NK-92 treated with Interleukin-12 subunit alpha and Interleukin-12 subunit beta, amount 100 ng/mL, for 24 hours (cell line): Measurements from ENCODE around the gene TJP3.
A peak's percentile ranks its signal among the peaks of the same experiment; 100 is the strongest.
"Not testable (repeated sequence)": the region's sequence is repeated elsewhere in the genome, so short reads cannot be mapped to it uniquely, and the experiment has no call there.

Experiments
- DNase-seq: peaks from one replicate; lab custom pipeline; 2025; lab: John Stamatoyannopoulos, UW

TJP3 gene

DNA sequence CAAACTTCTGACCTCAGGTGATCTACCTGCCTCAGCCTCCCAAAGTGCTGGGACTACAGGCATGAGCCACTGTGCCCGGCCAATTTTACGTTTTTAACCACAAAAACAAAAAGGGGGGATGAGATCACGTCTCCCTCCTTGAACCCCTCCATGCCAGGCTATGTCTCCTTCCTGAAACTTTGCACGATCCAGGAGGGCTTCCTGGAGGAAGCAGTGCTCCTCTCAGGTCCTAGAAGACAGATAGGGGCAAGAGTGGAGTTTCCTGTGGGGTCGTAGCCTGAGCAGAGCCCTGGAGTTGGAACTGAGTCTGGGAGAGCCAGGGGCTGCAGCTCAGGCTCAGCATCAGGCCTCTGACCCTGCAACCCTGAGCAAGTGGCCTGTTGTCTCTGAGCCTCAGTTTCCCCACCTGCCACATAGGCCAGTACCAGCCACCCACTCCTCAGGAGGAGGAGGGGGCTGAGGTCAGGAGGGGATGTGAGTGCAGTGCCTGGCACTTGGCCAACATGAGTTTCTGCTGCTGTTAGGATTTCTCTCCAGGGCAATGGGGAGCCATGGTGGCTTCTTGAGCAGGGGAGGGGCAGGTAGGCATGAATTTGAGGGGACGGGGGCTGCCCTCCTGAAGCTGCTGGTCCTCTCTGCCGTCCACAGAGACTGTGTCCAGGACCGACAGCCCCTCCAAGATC lies 37.3 kb downstream of the TJP3 start:
- DNase-seq, result no peak

DNA sequence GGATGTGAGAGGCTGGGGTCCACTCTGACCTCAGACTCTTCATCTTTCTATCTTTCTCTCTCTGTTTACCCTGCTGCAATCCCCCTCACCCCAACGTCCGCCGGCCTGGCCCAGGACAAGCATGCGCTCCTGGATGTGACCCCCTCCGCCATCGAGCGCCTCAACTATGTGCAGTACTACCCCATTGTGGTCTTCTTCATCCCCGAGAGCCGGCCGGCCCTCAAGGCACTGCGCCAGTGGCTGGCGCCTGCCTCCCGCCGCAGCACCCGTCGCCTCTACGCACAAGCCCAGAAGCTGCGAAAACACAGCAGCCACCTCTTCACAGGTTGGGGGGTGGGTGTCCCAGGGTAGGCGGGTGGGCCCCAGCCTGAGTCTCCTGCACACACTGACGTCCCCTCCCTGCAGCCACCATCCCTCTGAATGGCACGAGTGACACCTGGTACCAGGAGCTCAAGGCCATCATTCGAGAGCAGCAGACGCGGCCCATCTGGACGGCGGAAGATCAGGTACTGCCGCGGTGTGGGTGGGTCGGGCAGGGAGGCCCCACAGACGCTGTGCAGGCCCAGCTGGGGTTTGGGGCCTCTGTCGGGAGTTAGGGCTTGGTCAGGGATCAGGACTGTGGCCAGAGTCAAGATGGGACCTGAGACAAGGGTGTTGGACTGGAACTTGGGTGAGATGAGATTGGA lies 38.3 kb downstream of the TJP3 start:
- no peak for DNase-seq

DNA sequence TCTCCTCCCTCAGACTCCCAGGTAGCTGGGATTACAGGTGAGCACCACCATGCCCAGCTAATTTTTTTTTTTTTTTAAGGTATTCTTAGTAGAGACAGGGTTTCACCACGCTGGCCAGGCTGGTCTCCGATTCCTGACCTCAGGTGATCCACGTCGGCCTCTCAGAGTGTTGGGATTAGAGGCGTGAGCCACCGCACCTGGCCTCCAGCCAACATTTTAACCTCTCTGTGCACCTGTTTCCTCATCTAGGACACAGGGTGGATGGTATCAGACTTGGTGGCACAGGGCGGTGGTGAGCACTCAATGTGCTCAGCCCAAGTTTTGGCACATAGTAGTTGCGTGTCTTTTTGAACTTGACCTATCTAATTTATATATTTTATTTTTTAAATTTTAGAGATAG lies 40.8 kb downstream of the TJP3 start:
- no peak for DNase-seq

DNA sequence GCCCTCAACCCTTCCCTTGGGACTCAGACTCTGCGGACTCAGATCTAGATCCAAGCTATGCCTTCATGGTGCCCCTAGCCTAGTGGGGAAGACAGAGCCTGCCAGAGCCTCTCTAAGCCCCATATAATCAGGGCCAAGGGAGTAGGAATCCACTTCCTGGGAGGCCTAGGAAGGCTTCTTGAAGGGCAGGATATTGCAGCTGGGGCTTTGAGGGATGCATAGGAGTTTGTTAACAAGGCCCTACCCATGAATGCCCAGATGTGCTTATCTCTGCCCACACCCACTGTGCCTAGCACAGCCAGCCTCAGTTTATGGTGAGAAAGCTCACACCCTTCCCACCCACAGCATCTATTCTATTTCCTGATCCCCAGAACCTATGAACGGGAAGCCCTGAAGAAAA lies 42.0 kb downstream of the TJP3 start:
- no peak for DNase-seq

DNA sequence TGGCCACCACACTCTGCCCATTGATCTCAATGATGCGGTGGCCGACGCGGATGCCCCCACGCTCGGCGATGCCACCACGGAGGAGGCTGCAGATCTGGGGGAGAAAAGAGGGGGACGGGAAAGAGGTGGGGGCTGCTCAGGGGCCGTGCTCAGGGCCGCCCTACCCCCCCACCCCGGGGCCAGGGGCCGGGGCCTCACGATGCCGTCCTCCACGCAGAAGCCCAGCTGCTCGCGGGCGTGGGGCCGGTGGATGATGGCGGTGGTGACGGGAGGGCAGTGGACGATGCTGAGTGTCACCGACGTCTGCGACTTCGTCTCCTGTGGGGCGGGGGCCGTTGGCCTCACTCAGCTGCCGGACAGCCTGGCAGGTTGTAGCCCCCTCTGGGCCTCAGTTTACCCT lies 43.1 kb downstream of the TJP3 start:
- no peak for DNase-seq

DNA sequence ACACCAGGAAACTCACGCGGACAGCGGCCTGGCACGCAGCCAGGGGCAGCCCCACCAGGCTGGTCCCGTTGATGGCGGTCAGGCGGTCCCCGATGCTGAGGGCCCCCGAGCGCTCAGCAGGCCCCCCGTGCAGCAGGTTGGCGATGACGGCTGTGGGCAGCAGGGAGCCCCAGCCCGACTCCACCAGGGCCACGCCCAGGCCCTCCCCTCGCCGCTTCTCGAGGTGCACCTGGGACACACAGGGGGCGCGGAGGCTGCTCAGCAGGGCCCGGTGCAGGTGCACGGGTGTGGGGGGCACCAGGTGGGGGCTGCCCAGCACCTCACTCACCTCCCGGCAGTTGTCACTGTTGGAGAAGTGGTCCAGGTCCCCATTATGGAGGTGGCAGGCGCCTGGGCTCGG lies 44.3 kb downstream of the TJP3 start:
- DNase-seq, result no peak

DNA sequence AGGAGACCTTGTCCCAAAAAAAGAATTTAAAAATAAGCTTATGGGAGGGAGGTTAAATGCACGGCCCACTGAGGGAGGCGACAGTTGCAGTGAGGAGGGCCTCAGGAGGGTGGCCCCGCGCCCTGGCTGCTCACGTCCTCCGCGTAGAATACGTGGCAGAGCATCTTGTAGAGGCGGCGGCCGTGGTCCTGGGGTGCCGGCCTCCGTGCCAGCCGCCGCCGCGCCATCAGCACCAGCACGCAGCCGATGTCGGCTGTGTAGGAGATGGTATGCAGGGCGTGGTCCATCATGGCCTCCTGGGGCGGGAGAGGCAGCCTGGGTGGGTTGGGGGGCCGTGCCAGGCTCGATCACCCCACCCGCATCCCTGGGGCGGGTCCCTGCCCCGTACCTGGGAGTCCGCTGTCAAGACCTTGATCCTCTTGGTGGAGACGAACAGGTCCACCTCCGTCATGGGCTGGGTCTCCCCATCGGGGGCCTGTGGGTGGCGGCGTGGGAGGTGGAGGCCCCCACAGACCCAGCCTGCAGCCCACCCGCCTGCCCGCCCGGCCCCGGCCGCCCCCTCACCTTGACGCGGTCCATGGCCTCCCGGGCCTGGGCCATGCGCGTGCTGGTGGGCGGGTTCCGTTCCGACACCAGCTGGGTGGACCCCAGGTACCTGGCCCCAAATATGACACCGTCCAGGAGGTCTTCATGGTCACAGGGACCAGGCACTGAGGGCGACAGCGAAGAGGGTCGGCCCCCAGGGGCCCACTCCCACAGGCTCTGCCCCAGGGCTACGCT lies 45.6 kb downstream of the TJP3 start:
- no peak for DNase-seq

DNA sequence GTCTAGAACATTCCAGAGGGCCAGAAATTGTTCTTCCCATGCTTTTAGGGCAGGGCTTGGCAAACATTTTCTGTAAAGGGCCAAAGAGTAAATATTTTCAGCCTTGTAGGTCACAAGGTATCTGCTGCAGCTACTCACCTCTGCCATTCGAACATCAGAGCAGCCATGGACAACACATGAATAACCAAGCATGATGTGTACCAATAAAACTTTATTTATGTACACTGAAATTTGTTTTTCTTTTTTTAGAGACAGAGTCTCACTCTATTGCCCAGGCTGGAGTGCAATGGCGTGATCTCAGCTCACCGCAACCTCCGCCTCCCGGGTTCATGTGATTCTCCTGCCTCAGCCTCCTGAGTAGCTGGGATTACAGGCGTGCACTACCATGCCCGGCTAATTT lies 49.5 kb downstream of the TJP3 start:
- DNase-seq, result not testable (repeated sequence)

DNA sequence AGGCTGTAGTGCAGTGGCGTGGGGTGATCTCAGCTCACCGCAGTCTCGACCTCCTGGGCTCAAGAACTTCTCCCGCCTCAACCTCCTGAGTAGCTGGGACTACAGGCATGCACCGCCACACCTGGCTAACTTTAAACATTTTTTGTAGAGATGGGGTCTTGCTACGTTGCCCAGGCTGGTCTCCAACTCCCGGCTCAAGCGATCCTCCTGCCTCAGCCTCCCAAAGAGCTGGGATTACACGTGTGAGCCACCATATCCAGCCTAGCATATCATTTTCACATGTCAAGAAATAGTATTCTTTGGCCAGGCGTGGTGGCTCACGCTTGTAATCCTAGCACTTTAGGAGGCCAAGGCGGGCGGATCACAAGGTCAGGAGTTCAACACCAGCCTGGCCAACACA lies 50.1 kb downstream of the TJP3 start:
- DNase-seq, result not testable (repeated sequence)

DNA sequence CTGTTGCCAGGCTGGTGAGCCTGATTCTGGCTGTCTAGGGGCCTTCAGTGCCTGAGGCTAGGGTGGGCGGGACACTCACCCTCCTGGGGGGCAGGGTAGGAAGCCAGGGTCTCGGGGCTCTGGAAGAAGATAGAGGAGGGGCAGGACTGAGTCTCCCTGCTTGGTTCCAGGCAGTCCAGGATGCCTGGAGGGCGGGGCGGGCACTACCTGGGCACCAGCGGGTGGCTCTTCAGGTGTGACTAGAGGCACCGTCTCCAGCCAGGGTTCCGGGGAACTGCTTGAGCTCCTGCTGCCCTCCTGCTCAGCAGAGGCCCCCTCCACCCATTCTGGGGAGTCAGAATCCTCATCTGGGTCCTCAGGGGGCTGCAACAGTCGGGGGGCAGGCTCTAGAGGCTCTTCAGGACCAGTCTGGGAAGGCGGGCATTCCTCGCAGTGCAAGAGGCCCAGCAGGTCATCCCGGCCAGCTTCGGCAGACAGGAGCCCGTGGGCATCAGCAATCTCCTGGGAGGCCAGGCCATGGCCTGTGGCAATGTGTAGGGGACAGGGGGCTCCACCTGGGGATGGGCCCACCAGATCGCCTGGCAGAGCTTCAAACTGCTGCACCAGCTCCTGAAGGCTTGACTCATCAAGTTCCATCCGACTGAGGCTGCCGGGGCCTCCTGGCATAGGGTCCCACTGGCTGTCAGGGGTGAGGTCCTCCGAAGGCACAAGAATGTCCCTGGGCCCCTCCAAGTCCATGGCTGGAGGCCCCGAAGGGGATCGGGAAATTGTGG lies 51.5 kb downstream of the TJP3 start:
- no peak for DNase-seq

DNA sequence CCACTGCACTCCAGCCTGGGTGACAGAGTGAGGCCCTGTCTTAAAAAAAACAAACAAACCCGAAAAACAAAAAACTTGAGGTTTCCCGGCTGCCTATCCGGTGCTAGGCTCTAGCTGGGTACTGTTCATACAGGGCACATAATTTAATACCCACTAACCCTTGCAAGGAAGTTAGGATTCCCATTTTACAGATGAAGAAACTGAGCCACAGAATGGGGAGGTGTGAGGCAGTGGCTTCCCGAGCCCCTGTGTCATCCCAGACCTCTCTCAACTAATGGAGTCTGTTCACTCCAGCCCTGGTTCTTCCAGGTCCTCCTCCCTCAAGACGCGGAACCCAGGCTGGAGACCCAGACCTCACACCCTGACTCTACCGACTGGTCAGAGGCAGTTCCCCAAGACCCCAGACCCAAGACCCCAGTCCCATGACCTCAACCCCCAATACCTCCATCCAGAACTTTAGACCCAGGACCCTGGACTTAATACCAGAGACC lies 52.7 kb downstream of the TJP3 start:
- DNase-seq, result no peak

DNA sequence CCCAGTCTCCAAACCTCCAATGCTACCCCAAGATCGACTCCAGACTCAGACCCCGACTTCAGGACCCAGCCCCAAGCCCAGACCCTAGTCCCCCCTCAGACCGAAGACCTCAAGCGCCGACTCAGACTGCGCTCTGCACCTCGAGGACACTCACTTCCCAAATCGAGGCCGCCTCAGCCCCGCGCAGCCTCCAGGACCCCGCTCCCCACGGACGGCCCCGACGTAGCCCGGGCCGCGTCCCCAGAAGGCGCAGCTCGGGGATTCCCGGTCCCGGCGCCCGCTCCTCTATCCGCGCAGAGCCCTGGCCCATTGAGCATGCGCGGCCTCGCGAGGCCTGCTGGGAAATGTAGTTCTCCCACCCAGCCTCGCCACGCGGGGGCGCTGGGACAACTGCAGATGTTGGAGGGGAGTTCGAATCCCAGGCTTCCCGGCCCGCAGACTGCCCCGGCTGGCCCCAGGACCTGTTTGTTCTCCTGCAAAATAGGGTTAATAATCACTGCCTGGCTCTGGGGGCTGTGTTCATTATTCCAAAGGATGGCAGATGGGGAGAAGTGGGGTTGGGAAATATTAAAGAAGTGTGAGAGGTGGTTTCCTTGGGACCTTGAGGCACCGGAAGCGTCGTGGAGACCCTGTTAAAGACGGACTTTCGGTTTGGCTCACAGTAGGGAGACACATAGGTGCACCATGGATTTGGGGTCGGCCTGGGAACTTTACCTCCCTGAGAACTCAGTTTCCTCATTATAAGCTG lies 53.4 kb downstream of the TJP3 start, which contains the start of gene APBA3:
APBA3 (minus strand) TSS at position 311 of the 748 bp plus-strand sequence. CDS start 1,428 bp downstream, outside the sequence.
- DNase-seq, result peak; percentile 95

DNA sequence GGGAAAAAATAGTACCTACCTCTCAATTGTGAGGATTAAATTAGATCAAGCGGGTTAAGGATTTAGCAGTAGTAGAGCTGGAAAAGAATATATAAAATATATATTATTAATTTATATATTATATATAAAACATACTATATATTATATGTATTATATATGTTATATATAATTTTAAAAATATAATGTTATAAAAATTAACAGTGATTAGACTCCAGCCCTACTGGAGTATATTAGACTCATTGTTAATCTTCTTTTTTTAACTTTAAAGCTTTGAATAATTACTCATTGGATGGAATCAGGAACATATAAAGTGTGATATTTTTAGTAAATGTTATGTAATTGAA lies 53.9 kb downstream of the TJP3 start:
- DNase-seq, result no peak

DNA sequence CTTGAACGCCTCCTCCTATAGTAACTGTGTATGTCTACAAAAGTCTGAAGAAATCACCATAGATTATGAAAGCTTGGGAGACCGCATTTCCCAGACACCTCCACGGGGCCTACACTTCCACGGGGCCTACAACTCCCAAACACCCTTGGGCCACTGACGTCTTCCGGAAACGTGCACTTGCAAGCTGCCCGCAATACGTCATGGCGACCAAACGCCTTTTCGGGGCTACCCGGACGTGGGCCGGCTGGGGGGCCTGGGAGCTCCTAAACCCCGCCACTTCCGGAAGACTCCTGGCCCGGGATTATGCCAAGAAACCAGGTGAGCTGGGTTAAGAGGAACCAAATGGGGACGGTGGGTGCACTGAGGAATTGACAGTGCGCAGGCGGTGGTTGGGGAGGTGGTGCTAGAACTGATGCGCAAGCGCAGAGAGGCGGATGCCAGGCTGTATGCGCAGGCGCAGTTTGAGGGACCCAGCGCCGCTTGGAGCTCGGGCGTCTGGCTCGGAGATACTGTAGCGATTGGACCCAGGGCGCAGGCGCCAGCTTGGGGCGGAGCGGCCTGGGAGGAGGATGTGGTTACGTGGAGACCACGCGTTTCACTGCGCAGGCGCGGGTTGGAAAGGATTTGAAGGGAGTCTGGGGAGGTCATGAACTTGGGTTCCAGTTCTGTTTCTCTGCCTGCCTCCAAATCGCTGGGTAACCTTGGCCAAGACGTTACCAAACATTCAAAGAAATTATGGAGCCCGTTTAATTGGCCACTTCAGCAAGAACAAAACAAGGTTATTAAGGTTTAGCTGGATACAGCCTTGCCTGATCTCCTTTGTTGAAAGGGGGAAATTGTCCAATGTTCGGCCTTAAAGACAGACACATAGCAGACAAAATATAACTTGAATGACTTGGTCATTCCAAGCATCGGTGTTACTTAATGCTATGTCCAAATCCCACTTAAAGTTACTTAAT lies 54.6 kb downstream of the TJP3 start, which contains the start of gene MRPL54:
MRPL54 (plus strand) TSS at position 182 of the 959 bp plus-strand sequence; CDS start at position 201, 19 bp downstream.
- DNase-seq, result peak; percentile 99

DNA sequence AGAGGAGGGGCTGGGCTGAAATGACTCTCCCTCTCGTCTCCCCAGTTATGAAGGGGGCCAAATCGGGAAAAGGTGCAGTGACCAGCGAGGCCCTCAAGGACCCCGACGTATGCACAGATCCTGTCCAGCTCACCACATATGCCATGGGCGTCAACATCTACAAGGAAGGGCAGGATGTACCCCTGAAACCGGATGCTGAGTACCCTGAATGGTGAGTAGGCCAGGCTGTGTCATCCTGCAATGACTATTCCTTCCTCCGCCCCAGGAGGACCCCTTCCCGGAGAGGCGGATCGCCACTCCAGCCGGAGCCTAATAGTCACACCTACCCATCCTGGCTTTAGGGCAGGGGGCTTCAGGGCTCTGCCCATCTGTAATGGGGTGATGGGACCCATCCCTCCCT lies 56.9 kb downstream of the TJP3 start:
- no peak for DNase-seq

DNA sequence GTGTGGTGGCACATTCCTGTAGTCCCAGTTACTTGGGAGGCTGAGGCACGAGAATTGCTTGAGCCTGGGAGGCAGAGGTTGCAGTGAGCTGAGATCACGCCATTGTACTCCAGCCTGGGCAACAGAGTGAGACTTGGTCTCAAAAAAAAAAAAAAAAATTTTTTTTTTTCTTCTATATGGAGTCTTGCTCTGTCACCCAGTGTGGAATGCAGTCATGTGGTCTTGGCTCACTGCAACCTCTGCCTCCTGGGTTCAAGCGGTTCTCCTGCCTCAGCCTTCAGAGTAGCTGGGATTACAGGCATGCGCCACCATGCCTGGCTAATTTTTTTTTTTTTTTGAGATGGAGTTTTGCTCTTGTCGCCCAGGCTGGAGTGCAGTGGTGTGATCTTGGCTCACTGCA lies 57.6 kb downstream of the TJP3 start:
- not testable (repeated sequence) for DNase-seq

DNA sequence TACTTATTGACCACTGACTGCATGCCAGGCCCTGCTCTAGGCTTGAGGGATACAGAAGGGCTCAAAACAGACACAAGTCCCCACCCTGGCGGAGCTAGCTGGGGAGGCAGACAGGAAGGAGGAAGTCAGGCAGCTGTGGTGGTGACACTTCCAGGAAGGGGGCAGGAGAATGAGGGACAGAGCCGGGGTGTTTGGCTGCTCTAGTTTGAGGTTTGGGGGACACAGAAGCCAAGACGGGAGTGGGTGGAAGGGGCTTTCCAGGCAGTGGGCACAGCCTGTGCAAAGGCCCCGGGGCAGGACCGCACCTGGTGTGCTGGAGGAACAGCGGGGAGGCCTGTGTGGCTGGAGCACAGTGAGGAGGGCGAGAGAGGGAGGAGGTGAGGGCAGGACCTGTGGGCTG lies 58.3 kb downstream of the TJP3 start:
- DNase-seq, result no peak

DNA sequence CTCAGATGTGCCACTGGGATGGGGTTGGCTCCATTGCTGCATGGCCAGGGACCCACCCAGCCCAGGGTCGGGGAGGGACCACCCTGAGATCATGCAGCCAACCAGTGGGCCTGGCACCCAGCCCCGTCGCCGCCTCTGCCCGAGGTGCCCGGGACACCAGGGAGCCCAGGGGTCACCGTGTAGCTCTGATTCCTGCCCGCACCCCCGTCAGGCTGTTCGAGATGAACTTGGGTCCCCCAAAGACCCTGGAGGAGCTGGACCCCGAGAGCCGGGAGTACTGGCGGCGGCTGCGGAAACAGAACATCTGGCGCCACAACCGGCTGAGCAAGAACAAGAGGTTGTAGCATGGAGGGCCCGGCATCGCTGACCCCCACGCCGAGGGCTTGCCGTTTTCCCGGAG lies 58.9 kb downstream of the TJP3 start:
- no peak for DNase-seq

DNA sequence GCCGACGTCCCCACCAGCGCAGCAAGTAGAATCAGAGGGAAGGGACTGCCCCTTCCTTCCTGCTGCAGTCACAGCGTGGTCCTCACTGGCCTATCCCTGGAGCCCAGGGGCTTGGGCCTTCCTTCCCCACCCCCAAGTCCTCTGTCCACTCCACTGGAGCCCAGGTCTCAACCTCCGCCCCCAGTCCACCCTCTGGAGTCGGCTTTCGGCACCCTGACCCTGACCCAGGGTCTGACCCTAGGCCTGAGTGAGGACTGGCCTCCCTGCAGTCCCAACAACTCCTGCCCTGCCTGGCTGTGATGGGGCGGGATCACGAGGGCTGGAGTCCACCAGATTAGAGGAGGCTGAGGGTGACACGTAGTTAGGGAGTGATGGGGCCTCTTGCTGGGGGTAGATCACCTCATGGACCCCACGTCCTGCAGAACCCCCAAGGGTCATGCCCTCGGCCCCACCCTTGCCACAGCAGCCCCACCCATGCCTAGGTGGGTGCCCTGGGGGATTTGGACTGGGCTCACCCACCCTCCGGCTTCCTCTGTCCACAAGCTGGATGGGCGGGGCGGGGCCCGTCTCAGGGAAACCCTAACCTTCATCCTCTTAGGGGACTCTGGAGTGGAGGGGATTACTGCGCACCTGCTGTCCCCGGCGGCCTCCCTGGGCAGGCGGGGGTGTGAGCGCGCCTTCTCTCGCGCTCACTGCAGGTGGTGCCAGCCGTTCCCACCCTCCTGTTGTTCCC lies 60.0 kb downstream of the TJP3 start:
- no peak for DNase-seq

DNA sequence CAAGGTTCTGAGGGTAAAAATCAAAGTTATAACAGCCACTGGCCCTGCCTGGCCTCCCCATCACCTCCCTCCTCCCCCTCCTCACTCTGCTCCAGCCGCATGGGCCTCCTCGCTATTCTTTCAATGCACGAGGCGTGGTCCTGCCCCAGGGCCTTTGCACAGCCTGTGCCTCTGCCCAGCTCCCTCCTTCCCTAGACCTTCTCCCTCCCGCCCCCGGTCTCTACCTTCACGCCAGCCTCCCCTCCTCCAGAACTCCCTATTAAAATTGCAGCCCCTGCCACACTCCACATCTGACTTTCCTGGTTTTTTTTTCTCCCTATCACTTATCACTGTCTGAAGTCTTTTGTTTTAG lies 60.5 kb downstream of the TJP3 start:
- no peak for DNase-seq
